Upper lobe of left lung (tissue), 6 donors: ENCODE results near the gene B4GALT1. TPM values are rescaled to one million over a fixed set of nuclear protein-coding genes. Genes with fewer than 3 reads are reported as not detected.

Experiments used
- ATAC-seq, 2 donors: fragments of 200-7000 bp; cut with Tn5 transposase; one replicate each; pipeline ENCODE4 v1.9.1; 2022; ENCODE audit warnings: mild to moderate bottlenecking in 2 of 2, moderate library complexity in 2 of 2; ENCODE audit not compliant: low FRiP score in 2 of 2
- DNase-seq, 2 donors: peaks; one replicate each; pipeline ENCODE4 v3.0.0-alpha.2; 2019 to 2020
- H3K27ac ChIP-seq, 4 donors: fragments of 200-600 bp; sonication (generic); one replicate each; pipeline ENCODE4 v1.5.1; 2016 to 2019
- H3K27me3 ChIP-seq, 4 donors: fragments of 200-600 bp; sonication (generic); one replicate each; pipeline ENCODE4 v1.5.1; 2017 to 2019
- H3K36me3 ChIP-seq, 4 donors: fragments of 200-600 bp; sonication (generic); one replicate each; pipeline ENCODE4 v1.5.1; 2016 to 2019
- H3K4me1 ChIP-seq, 4 donors: fragments of 200-600 bp; sonication (generic); one replicate each; pipeline ENCODE4 v1.5.1; 2018 to 2019
- H3K4me3 ChIP-seq, 4 donors: fragments of 200-600 bp; sonication (generic); one replicate each; pipeline ENCODE4 v1.5.1; 2017 to 2019; ENCODE audit warnings: mild to moderate bottlenecking in 2 of 4, moderate library complexity in 1 of 4
- H3K9me3 ChIP-seq, 4 donors: fragments of 200-600 bp; sonication (generic); one replicate each; pipeline ENCODE4 v1.5.1; 2018 to 2019
- EP300 ChIP-seq, 4 donors: sonication (generic); formaldehyde crosslinking; IDR thresholded peaks; one replicate each; pipeline ENCODE4 v1.5.1; 2017; ENCODE audit warnings: antibody characterized with exemption in 4 of 4, control low read depth in 2 of 4
- POLR2A ChIP-seq, 4 donors: fragments of 450-650 bp; IDR thresholded peaks; one replicate each; pipeline ENCODE4 v1.5.1; 2016 to 2017; ENCODE audit warnings: antibody characterized with exemption in 4 of 4, mild to moderate bottlenecking in 2 of 4
- POLR2AphosphoS5 ChIP-seq, 2 donors: sonication (generic); formaldehyde crosslinking; IDR thresholded peaks; one replicate each; pipeline ENCODE4 v1.5.1; 2017; ENCODE audit warnings: antibody characterized with exemption in 2 of 2
- WGBS, 2 donors: methylation state at CpG; one replicate each; pipeline ENCODE4 v1.1.5; 2017 to 2018; 5-methylcytosine and 5-hydroxymethylcytosine counted together
- total RNA-seq, 6 donors: library from RNA; depleted of rRNA in 4 of 6; stranded (reverse); fragments of >200 nt in 4 of 6; gene quantifications; one replicate each; pipeline versions ENCODE4 v1.1.0 to v1.2.1, GENCODE V29; 2016 to 2021
- TF ChIP-seq, protein P1 (sequence below), 6 experiments: fragments of 450-650 bp in 4 of 6; fragments of 200-600 bp in 2 of 6; sonication (generic) in 2 of 6; IDR thresholded peaks; one replicate each; pipeline ENCODE4 v1.5.1; 2016 to 2019; ENCODE audit warnings: antibody characterized with exemption in 6 of 6
- donor health status: DM: no; HTN: no; CAD: no; lungs with moderate emphysema.
- donor health status: DM: no; HTN: yes; CAD: no; lungs with severe emphysema.

The B4GALT1 gene
- total RNA-seq, 6 donors from 2014 or later = 26.2 to 83.3 (median 70.8) TPM

DNA sequence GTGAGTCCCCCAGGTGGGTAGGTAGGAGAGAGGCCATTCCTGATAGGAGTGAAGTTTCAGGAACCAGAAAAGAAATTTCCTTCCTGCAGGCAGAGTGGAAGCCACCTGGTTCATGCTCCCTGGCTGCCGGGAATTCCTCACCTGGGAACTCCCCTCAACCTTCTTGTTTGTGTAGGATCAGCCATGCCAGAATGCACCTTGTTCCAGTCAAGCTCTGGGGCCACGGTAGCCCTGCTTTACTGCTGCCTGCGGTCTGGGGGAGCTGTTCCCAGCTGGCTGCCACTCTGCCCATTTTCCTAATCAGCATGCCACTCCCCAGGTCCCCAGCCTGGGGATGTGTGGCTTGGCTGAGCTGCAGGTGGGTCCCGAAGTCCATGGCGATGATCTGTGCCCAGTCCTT lies 18.7 kb upstream of the B4GALT1 start:
- Histone ChIP-seq H3K36me3 (no peaks in the 10 kb centered on the region), H3K27me3 (no peaks in the 10 kb centered on the region), H3K4me3 (no peak overlapping the region), H3K27ac (peak overlapping the region in 1 of 4 donors; percentile 7), H3K4me1 (peaks cover 7 to 33% (median 22%) of the 10 kb centered on the region in 4 donors), H3K9me3 (no peaks in the 10 kb centered on the region)
- TF ChIP-seq EP300 (IDR thresholded peaks at IDR 0.05) (no peak), POLR2AphosphoS5 (IDR thresholded peaks at IDR 0.05) (no peak), POLR2A (IDR thresholded peaks at IDR 0.05) (no peak)
- TF ChIP-seq, protein P1, sequence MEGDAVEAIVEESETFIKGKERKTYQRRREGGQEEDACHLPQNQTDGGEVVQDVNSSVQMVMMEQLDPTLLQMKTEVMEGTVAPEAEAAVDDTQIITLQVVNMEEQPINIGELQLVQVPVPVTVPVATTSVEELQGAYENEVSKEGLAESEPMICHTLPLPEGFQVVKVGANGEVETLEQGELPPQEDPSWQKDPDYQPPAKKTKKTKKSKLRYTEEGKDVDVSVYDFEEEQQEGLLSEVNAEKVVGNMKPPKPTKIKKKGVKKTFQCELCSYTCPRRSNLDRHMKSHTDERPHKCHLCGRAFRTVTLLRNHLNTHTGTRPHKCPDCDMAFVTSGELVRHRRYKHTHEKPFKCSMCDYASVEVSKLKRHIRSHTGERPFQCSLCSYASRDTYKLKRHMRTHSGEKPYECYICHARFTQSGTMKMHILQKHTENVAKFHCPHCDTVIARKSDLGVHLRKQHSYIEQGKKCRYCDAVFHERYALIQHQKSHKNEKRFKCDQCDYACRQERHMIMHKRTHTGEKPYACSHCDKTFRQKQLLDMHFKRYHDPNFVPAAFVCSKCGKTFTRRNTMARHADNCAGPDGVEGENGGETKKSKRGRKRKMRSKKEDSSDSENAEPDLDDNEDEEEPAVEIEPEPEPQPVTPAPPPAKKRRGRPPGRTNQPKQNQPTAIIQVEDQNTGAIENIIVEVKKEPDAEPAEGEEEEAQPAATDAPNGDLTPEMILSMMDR (IDR thresholded peaks at IDR 0.05) = no peak
- DNase-seq (no peak), ATAC-seq (no peak)
- 59 to 64% methylated on average over 5 of the region's 5 CpGs for WGBS, 2 donors

DNA sequence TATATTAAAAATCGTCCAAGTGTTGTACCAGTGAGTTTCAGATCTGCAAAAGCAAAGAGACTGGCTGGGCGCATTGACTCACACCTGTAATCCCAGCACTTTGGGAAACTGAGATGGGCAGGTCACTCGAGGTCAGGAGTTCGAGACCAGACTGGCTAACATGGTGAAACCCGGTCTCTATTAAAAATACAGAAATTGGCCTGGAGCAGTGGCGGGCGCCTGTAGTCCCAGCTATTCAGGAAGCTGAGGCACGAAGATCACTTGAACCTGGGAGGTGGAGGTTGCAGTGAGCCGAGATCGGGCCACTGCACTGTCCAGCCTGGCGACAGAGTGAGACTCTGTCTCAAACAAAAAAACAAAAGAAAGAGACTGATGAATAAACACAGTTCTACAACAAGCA lies 18.3 kb upstream of the B4GALT1 start:
- TF ChIP-seq POLR2AphosphoS5 (IDR thresholded peaks at IDR 0.05) = no peak
- no peak for TF ChIP-seq POLR2A (IDR thresholded peaks at IDR 0.05)
- TF ChIP-seq EP300 (IDR thresholded peaks at IDR 0.05) = no peak
- TF ChIP-seq, protein P1 (IDR thresholded peaks at IDR 0.05) = no peak
- H3K4me3 ChIP-seq = no peak overlapping the region
- 84 to 85% methylated on average over 11 of the region's 11 CpGs for WGBS, 2 donors
- no peaks in the 10 kb centered on the region for H3K27me3 ChIP-seq
- H3K4me1 ChIP-seq = peaks cover 7 to 33% (median 22%) of the 10 kb centered on the region in 4 donors
- peak overlapping the region in 2 of 4 donors; percentile 3 to 18 for H3K27ac ChIP-seq
- no peaks in the 10 kb centered on the region for H3K36me3 ChIP-seq
- DNase-seq (no peak), ATAC-seq (no peak)
- H3K9me3 ChIP-seq = no peaks in the 10 kb centered on the region

DNA sequence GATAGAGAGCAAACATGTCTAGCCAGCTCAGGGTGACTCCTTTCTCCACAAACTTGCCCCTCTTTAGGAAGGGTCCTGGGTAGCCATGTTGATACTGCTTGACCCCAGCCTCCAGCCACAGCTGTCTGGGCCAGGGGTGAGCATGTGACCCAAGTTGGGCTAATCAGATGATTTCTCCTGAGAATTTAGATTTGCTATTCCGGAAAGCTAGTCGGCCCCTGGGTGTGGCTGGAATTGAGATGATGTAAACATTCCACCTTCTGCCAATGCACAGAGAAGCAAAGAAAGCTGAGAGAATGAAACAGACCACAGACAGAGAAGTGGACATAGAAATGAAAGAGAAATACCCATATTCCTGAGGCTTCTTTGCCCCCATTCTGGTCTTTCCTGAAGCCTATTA lies 17.8 kb upstream of the B4GALT1 start:
- no peaks in the 10 kb centered on the region for H3K9me3 ChIP-seq
- TF ChIP-seq, protein P1 (IDR thresholded peaks at IDR 0.05) = no peak
- TF ChIP-seq EP300 (IDR thresholded peaks at IDR 0.05) (no peak), POLR2A (IDR thresholded peaks at IDR 0.05) (no peak), POLR2AphosphoS5 (IDR thresholded peaks at IDR 0.05) (no peak)
- no peaks in the 10 kb centered on the region for H3K27me3 ChIP-seq
- no peak overlapping the region for H3K4me3 ChIP-seq
- H3K4me1 ChIP-seq = peaks cover 7 to 33% (median 22%) of the 10 kb centered on the region in 4 donors
- 26 to 42% methylated on average over 2 of the region's 2 CpGs for WGBS, 2 donors
- peak overlapping the region in 2 of 4 donors; percentile 3 to 18 for H3K27ac ChIP-seq
- peak in 1 of 2 donors; percentile 19 for ATAC-seq
- H3K36me3 ChIP-seq = no peaks in the 10 kb centered on the region
- no peak for DNase-seq

DNA sequence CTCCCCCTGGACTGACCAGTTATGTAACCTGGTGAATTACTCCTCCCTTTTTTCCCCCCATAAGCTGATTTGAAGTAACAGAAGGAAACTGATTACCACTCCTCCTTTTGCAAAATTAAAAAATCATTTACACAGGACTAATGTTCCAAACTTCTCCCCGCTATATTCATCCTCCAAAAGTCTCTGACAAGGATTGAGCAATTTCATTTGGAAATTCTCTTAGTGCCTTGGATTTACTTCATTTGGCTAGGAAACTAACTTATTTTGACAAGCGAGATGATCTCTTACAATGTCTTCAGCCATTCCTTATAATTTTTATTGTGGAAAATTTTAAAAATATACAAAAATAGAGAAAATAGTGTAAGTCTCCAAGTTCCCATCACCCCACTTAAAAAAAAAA lies 15.4 kb upstream of the B4GALT1 start:
- Histone ChIP-seq H3K27ac (no peak overlapping the region), H3K36me3 (no peaks in the 10 kb centered on the region), H3K27me3 (no peaks in the 10 kb centered on the region), H3K4me1 (peaks cover 7 to 33% (median 22%) of the 10 kb centered on the region in 4 donors), H3K4me3 (no peak overlapping the region), H3K9me3 (no peaks in the 10 kb centered on the region)
- no peak for DNase-seq
- WGBS, 2 donors = 82 to 95% methylated on average over 2 of the region's 2 CpGs
- TF ChIP-seq POLR2A (IDR thresholded peaks at IDR 0.05) (no peak), EP300 (IDR thresholded peaks at IDR 0.05) (no peak), POLR2AphosphoS5 (IDR thresholded peaks at IDR 0.05) (no peak)
- TF ChIP-seq, protein P1 (IDR thresholded peaks at IDR 0.05) = no peak
- peak in 1 of 2 donors; percentile 43 for ATAC-seq

DNA sequence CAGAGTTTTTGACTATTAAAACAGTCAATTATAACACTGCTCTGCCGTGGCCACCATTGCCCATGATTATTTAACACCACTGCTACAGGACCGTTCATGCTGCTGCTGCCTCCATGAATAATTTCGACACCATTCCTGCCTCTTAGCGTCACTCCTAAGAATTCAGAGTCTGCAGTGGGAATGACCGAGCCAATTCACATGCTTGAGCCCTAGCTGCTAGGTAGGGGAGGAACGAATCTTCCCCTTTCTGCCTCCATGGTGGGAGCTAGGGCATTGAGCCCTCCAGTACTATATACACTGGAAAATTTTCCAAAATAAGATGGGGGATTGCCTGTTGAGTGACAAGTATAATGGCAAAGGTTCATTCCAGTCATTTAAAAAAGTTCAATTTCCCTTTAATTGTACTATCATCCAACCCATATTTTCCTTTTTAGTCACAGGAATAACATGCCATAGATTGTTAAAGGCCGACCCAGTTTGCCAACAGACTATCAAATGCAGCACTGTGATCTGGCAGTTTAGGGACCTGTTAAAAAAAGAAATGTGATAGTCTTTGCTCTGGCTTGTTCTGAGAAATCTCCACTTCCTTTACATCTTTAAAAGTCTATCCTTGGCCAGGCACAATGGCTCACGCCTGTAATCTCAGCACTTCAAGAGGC lies 13.5 kb upstream of the B4GALT1 start:
- ATAC-seq = no peak
- 84 to 88% methylated on average over 8 of the region's 8 CpGs for WGBS, 2 donors

More for the DNA sequence above, 13.5 kb upstream of the B4GALT1 start:
- no peak overlapping the region for H3K27ac ChIP-seq
- H3K4me3 ChIP-seq = no peak overlapping the region
- TF ChIP-seq EP300 (IDR thresholded peaks at IDR 0.05) (no peak), POLR2A (IDR thresholded peaks at IDR 0.05) (no peak), POLR2AphosphoS5 (IDR thresholded peaks at IDR 0.05) (no peak)
- TF ChIP-seq, protein P1 (IDR thresholded peaks at IDR 0.05) = no peak
- no peaks in the 10 kb centered on the region for H3K27me3 ChIP-seq
- no peaks in the 10 kb centered on the region for H3K9me3 ChIP-seq
- DNase-seq = no peak
- H3K36me3 ChIP-seq = no peaks in the 10 kb centered on the region
- peaks cover 7 to 15% (median 10%) of the 10 kb centered on the region in 4 donors for H3K4me1 ChIP-seq
